ENCODE results near the gene INO80D.

DNA sequence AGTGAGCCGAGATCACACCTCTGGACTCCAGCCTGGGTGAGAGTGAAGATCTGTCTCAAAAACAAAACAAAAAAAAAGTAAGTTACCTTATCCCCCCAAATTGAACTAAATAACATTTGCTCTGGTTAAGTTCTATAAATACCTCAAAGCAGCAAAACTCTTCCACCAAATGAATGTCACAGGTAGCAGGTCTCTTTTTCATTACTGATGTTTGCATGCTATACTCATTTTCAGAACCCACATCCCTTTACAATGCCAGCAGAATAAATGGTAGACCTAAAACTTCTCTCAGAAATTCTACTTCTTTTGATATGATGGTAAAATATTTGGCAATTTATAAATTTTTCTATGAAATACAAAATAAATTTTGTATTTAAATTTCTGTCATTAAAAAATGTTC is 22.3 kb downstream of the INO80D start:
- no peak for TF ChIP-seq CEBPB (IDR thresholded peaks at IDR 0.05; ENCODE audit: borderline replicate concordance, low read depth, low read length)
- TF ChIP-seq KMT2A (CRISPR knock-in tag; IDR thresholded peaks at IDR 0.05): no peak
- no peak for TF ChIP-seq DPF2 (CRISPR knock-in tag; IDR thresholded peaks at IDR 0.05; ENCODE audit: borderline replicate concordance, low read depth)
- TF ChIP-seq, protein P1, sequence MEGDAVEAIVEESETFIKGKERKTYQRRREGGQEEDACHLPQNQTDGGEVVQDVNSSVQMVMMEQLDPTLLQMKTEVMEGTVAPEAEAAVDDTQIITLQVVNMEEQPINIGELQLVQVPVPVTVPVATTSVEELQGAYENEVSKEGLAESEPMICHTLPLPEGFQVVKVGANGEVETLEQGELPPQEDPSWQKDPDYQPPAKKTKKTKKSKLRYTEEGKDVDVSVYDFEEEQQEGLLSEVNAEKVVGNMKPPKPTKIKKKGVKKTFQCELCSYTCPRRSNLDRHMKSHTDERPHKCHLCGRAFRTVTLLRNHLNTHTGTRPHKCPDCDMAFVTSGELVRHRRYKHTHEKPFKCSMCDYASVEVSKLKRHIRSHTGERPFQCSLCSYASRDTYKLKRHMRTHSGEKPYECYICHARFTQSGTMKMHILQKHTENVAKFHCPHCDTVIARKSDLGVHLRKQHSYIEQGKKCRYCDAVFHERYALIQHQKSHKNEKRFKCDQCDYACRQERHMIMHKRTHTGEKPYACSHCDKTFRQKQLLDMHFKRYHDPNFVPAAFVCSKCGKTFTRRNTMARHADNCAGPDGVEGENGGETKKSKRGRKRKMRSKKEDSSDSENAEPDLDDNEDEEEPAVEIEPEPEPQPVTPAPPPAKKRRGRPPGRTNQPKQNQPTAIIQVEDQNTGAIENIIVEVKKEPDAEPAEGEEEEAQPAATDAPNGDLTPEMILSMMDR (CRISPR knock-in tag; IDR thresholded peaks at IDR 0.05): no peak
- TF ChIP-seq NR2C2 (CRISPR knock-in tag; IDR thresholded peaks at IDR 0.05; ENCODE audit: borderline replicate concordance): no peak
- TF ChIP-seq, protein P2, sequence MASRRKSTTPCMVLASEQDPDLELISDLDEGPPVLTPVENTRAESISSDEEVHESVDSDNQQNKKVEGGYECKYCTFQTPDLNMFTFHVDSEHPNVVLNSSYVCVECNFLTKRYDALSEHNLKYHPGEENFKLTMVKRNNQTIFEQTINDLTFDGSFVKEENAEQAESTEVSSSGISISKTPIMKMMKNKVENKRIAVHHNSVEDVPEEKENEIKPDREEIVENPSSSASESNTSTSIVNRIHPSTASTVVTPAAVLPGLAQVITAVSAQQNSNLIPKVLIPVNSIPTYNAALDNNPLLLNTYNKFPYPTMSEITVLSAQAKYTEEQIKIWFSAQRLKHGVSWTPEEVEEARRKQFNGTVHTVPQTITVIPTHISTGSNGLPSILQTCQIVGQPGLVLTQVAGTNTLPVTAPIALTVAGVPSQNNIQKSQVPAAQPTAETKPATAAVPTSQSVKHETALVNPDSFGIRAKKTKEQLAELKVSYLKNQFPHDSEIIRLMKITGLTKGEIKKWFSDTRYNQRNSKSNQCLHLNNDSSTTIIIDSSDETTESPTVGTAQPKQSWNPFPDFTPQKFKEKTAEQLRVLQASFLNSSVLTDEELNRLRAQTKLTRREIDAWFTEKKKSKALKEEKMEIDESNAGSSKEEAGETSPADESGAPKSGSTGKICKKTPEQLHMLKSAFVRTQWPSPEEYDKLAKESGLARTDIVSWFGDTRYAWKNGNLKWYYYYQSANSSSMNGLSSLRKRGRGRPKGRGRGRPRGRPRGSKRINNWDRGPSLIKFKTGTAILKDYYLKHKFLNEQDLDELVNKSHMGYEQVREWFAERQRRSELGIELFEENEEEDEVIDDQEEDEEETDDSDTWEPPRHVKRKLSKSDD (CRISPR knock-in tag; IDR thresholded peaks at IDR 0.05; ENCODE audit: low read depth): no peak
- TF ChIP-seq, protein P3, sequence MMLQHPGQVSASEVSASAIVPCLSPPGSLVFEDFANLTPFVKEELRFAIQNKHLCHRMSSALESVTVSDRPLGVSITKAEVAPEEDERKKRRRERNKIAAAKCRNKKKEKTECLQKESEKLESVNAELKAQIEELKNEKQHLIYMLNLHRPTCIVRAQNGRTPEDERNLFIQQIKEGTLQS (CRISPR knock-in tag; IDR thresholded peaks at IDR 0.05): no peak
- no peak for TF ChIP-seq EZH2 (conservative IDR thresholded peaks at IDR 0.05; ENCODE audit: low read depth, low read length)
- no peak for TF ChIP-seq HDAC2 (CRISPR knock-in tag; IDR thresholded peaks at IDR 0.05)
- TF ChIP-seq HNRNPH1 (optimal IDR thresholded peaks at IDR 0.05; ENCODE audit: low read depth, low read length): no peak

All from HepG2 (cell line).